IPS-18a (cell line): ENCODE results near the gene JAZF1.

Source experiments
- H3K27ac ChIP-seq: one replicate; pipeline ENCODE4 v1.5.1; 2013; ENCODE audit warnings: low read length
- H3K27me3 ChIP-seq: one replicate; pipeline ENCODE4 v1.6.1; 2013; ENCODE audit warnings: mild to moderate bottlenecking, low read length; ENCODE audit not compliant: control insufficient read depth, insufficient read depth
- H3K36me3 ChIP-seq: one replicate; pipeline ENCODE4 v1.6.1; 2013; ENCODE audit warnings: low read depth, low read length; ENCODE audit not compliant: control insufficient read depth
- H3K4me1 ChIP-seq: one replicate; pipeline ENCODE4 v1.6.1; 2013; ENCODE audit warnings: low read depth, low read length; ENCODE audit not compliant: control insufficient read depth
- H3K4me3 ChIP-seq: one replicate; pipeline ENCODE4 v1.5.1; 2013; ENCODE audit warnings: low read length
- H3K9ac ChIP-seq: one replicate; pipeline ENCODE4 v1.6.1; 2013; ENCODE audit warnings: mild to moderate bottlenecking, low read length, moderate library complexity
- H3K9me3 ChIP-seq: one replicate; pipeline ENCODE4 v1.6.1; 2013; ENCODE audit warnings: low read depth, low read length; ENCODE audit not compliant: control insufficient read depth

Gene JAZF1

DNA sequence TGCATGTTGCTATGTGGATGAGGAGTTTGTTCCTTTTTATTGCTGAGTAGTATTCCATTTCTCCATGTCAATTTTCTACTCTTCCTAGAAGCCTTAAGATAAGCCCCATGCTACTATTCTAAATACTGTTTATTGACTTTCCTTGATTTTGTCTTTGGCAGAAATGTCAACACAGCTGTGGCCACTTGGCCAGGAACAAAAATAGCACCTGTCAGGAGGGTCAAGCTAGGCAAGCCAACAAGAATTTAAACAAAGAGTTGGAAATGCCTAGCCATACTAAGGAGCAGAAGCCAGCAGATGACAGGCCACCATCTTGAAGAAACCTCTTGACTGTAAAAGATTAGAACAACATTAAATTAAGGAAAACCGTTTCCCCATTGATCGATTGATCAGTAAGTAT lies 34.7 kb downstream of the JAZF1 start:
- peaks cover 24% of the 10 kb centered on the region for H3K4me1 ChIP-seq

DNA sequence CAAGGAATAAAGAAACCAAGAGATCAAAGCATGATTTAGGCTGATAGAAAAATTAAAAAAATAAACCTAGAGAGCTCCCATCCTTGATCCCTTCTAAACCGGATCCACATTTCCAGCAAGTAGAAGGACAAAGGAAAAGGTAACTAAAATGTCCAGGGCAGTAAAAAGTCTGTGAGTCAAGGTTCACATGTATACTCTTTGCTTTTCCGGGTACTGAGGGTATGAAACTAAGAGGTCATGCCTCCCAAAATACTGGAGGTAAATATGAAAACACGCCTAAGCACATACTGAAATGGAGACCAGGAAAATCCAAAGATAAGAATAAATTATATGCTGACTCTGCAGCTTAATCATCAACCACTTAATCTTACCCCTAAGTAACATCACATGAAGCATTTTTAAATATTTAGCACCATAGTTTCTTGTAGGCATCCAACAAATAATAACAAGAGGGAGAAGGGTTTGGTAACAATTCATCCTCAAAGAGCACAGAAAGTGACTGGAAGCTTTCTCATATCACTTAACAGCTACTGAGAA lies 35.4 kb downstream of the JAZF1 start:
- Histone ChIP-seq H3K27me3 (no peaks in the 10 kb centered on the region), H3K9ac (no peak overlapping the region), H3K4me1 (peaks cover 24% of the 10 kb centered on the region), H3K9me3 (no peaks in the 10 kb centered on the region), H3K27ac (no peak overlapping the region), H3K36me3 (no peaks in the 10 kb centered on the region), H3K4me3 (no peak overlapping the region)

More for the DNA sequence above, 34.7 kb downstream of the JAZF1 start:
- Histone ChIP-seq H3K27ac (no peak overlapping the region), H3K27me3 (no peaks in the 10 kb centered on the region), H3K9me3 (no peaks in the 10 kb centered on the region), H3K9ac (no peak overlapping the region), H3K4me3 (no peak overlapping the region), H3K36me3 (no peaks in the 10 kb centered on the region)

DNA sequence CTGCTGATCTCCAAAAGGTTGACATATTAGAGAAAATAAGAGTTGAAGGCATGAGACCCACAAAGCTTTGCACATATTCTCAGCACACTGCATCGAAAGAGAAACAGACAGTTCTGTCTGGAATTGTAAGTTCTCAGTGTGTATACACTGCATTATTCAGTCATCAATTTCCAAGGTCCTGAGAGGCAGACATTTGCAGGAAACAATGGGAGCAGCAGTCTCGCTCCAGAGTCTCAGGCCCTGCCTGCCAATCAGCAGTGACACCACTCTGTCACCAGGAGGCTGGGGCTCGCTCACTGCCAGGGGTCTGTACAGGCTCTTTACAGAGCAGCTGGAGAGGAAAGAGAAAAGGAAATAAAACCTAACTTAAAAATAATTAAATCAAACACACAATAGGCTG lies 36.3 kb downstream of the JAZF1 start:
- Histone ChIP-seq H3K9me3 (no peaks in the 10 kb centered on the region), H3K27me3 (no peaks in the 10 kb centered on the region), H3K9ac (no peak overlapping the region), H3K36me3 (no peaks in the 10 kb centered on the region), H3K27ac (no peak overlapping the region), H3K4me1 (peaks cover 17% of the 10 kb centered on the region), H3K4me3 (no peak overlapping the region)

DNA sequence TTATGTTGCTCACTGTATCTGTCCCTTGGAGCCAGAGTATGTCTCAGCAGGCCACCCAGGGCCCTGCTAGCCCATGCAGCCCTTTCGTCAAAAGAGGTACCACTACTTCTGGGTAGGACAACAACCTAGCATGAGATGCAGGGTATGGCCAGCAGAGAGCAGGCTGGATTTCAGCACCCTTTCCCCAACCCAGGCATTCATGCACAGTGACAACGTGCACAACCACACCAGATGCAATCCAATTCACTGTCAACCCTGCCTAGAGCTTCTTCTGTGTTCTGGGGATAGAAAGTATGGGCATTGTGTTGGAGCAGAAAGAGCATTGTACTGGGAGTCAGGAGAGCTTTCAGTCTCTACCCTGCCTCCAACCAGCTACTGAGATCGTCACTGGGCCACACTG lies 37.9 kb downstream of the JAZF1 start:
- no peak overlapping the region for H3K9ac ChIP-seq
- no peaks in the 10 kb centered on the region for H3K9me3 ChIP-seq
- H3K4me1 ChIP-seq = peaks cover 11% of the 10 kb centered on the region
- no peak overlapping the region for H3K4me3 ChIP-seq
- no peaks in the 10 kb centered on the region for H3K36me3 ChIP-seq
- H3K27me3 ChIP-seq = no peaks in the 10 kb centered on the region
- H3K27ac ChIP-seq = no peak overlapping the region

GRCh38 chr7:28140979-28141378 lies 39.6 kb downstream of the JAZF1 start:
- no peak overlapping the region for H3K27ac ChIP-seq
- H3K4me1 ChIP-seq = peaks cover 11% of the 10 kb centered on the region
- H3K36me3 ChIP-seq = no peaks in the 10 kb centered on the region
- no peak overlapping the region for H3K4me3 ChIP-seq
- H3K27me3 ChIP-seq = no peaks in the 10 kb centered on the region
- H3K9me3 ChIP-seq = no peaks in the 10 kb centered on the region
- no peak overlapping the region for H3K9ac ChIP-seq

DNA sequence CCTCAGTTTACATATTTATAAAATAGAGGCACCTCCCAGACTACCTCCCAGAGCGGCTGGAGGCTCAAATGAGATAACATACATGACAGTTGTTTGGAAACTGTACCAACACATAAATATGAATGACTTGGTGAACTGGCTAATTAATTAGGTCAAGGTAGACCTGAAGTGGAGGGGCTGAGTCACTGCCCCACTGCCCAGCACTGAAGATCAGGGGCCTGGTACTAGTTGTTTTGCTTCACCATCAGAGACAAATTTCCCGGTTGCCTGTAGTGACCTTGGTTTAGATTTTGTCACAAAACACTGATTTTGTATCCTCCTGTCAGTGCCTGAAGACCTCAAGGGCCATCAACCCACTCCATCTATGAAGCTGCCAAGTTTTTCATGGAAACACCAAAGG lies 41.8 kb downstream of the JAZF1 start:
- Histone ChIP-seq H3K4me1 (no peaks in the 10 kb centered on the region), H3K9me3 (no peaks in the 10 kb centered on the region), H3K27me3 (no peaks in the 10 kb centered on the region), H3K36me3 (no peaks in the 10 kb centered on the region), H3K9ac (no peak overlapping the region), H3K27ac (no peak overlapping the region), H3K4me3 (no peak overlapping the region)

DNA sequence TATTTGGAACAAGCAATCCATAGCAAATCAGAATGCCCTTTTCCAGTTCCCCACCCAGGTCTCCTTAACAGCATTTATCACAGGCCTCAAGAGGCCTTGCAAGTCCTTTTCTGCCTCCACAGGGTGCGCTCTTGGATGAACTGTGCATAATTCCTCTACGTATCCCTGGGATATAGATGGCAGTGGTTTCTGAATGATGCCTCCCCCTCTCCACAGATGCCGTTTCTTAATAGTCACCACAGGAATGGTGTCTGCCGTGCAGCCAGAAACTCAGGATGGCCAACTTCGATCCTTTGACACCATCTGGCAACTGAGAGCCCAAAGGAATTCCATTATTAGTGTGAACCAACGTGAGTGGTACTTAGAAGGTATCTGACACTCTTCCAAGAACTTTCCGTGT lies 43.1 kb downstream of the JAZF1 start:
- no peak overlapping the region for H3K4me3 ChIP-seq
- H3K9me3 ChIP-seq = no peaks in the 10 kb centered on the region
- no peak overlapping the region for H3K27ac ChIP-seq
- no peaks in the 10 kb centered on the region for H3K36me3 ChIP-seq
- no peaks in the 10 kb centered on the region for H3K4me1 ChIP-seq
- no peak overlapping the region for H3K9ac ChIP-seq
- no peaks in the 10 kb centered on the region for H3K27me3 ChIP-seq

DNA sequence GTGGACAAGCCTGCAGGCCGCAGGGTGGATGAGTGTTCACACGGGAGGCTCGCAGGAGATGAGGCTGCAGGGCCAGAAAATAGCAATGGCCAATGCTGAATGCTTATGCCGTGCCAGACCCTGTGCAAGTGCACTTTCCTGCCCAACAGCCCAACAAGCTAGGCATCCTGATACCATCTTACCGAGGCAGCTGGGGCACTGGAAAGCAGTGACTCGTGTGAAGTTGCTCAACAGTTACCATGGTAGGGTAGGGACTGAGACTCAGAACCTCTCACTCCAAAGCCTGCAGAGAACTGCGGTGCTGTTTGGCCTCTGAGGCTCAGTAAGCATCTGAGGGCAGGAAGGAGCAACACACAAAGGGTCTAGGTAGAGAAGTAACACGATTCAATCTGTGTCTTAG lies 43.7 kb downstream of the JAZF1 start:
- H3K27me3 ChIP-seq = no peaks in the 10 kb centered on the region
- H3K9me3 ChIP-seq = no peaks in the 10 kb centered on the region
- no peak overlapping the region for H3K4me3 ChIP-seq
- no peaks in the 10 kb centered on the region for H3K4me1 ChIP-seq
- H3K36me3 ChIP-seq = no peaks in the 10 kb centered on the region
- H3K27ac ChIP-seq = no peak overlapping the region
- H3K9ac ChIP-seq = no peak overlapping the region

GRCh38 chr7:28136420-28136819 lies 44.2 kb downstream of the JAZF1 start:
- H3K9ac ChIP-seq = no peak overlapping the region
- no peaks in the 10 kb centered on the region for H3K36me3 ChIP-seq
- no peak overlapping the region for H3K27ac ChIP-seq
- H3K4me3 ChIP-seq = no peak overlapping the region
- no peaks in the 10 kb centered on the region for H3K9me3 ChIP-seq
- H3K4me1 ChIP-seq = no peaks in the 10 kb centered on the region
- H3K27me3 ChIP-seq = no peaks in the 10 kb centered on the region

DNA sequence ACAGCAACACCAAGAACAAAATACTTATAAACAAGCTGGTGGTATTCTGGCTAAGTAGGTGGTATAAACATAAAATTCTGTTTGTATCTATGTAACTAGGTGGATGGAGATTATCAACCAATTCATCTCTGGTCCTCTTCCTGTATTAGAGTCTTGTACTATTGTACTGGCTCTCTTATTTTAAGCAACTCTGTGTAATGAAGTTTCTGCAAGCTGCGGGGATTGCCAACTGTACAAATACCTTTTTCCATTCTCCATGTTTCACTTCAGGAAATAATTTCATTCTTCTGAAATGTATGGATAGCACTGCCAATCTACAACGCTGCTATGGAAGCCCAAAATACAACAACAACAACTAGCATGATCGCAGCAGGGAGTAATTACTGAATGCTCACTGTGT lies 44.8 kb downstream of the JAZF1 start:
- Histone ChIP-seq H3K27me3 (no peaks in the 10 kb centered on the region), H3K9ac (no peak overlapping the region), H3K9me3 (no peaks in the 10 kb centered on the region), H3K4me3 (no peak overlapping the region), H3K36me3 (no peaks in the 10 kb centered on the region), H3K4me1 (no peaks in the 10 kb centered on the region), H3K27ac (no peak overlapping the region)

DNA sequence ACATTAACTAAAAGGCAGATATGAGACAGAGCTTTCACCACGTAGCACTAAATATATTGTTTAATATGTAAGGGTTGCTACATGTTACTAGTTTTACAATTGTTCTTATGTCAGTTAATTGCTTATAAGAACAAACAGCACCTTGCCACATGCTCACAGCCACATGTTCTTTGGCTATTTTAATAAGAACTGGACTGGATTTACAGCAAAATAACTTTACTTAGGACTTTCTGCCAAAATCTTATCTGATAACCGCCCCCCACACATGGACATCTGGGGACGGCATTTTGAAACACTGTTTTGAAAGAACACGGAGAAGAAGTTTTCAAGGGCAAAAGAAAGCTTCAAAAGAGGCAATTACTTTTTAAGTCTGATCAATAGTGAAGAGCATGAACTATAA lies 45.3 kb downstream of the JAZF1 start:
- no peak overlapping the region for H3K9ac ChIP-seq
- no peak overlapping the region for H3K27ac ChIP-seq
- no peaks in the 10 kb centered on the region for H3K36me3 ChIP-seq
- H3K27me3 ChIP-seq = no peaks in the 10 kb centered on the region
- H3K4me1 ChIP-seq = no peaks in the 10 kb centered on the region
- H3K4me3 ChIP-seq = no peak overlapping the region
- H3K9me3 ChIP-seq = no peaks in the 10 kb centered on the region

GRCh38 chr7:28133872-28134271 lies 46.7 kb downstream of the JAZF1 start:
- H3K9me3 ChIP-seq = no peaks in the 10 kb centered on the region
- no peaks in the 10 kb centered on the region for H3K27me3 ChIP-seq
- no peak overlapping the region for H3K9ac ChIP-seq
- no peak overlapping the region for H3K4me3 ChIP-seq
- no peak overlapping the region for H3K27ac ChIP-seq
- no peaks in the 10 kb centered on the region for H3K36me3 ChIP-seq
- no peaks in the 10 kb centered on the region for H3K4me1 ChIP-seq
